ENCODE results near the gene RIN3. TPM values are rescaled to one million over a fixed set of nuclear protein-coding genes. Genes with fewer than 3 reads are reported as not detected.

Gene RIN3
- total RNA-seq, 1 donor from 2014 or later, result 0.76 TPM

DNA sequence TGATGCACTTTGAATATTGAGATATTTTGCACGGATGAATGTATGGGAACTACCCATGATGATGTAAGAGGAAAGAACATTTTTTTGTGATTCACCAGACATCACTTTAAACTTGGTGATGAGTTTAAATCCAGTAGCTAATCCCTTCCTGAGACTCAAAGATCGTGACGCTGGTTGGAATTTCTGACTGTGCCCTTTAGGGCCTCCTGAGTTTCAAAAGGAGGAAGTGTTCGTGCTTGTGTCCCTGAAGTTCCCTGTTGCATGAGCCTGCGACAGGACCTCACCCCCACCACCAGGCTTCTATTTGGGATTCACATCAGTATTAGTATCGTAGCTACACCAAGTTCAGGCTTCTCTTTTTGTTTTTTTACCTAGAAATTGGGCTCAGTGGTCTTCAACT is 18.6 kb upstream of the RIN3 start:
- Mint-ChIP-seq H3K27ac (ENCODE audit: unreplicated experiment) (no peak overlapping the region), H3K4me3 (ENCODE audit: unreplicated experiment) (no peak overlapping the region), H3K4me1 (ENCODE audit: low read depth, unreplicated experiment) (peaks cover 8% of the 10 kb centered on the region), H3K9me3 (ENCODE audit: unreplicated experiment) (no peaks in the 10 kb centered on the region), H3K36me3 (ENCODE audit: unreplicated experiment) (no peaks in the 10 kb centered on the region), H3K27me3 (ENCODE audit: unreplicated experiment) (no peaks in the 10 kb centered on the region)
- TF ChIP-seq, protein P1, sequence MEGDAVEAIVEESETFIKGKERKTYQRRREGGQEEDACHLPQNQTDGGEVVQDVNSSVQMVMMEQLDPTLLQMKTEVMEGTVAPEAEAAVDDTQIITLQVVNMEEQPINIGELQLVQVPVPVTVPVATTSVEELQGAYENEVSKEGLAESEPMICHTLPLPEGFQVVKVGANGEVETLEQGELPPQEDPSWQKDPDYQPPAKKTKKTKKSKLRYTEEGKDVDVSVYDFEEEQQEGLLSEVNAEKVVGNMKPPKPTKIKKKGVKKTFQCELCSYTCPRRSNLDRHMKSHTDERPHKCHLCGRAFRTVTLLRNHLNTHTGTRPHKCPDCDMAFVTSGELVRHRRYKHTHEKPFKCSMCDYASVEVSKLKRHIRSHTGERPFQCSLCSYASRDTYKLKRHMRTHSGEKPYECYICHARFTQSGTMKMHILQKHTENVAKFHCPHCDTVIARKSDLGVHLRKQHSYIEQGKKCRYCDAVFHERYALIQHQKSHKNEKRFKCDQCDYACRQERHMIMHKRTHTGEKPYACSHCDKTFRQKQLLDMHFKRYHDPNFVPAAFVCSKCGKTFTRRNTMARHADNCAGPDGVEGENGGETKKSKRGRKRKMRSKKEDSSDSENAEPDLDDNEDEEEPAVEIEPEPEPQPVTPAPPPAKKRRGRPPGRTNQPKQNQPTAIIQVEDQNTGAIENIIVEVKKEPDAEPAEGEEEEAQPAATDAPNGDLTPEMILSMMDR (IDR thresholded peaks at IDR 0.05; ENCODE audit: partially characterized antibody, unreplicated experiment), result no peak
- no peak for DNase-seq

DNA sequence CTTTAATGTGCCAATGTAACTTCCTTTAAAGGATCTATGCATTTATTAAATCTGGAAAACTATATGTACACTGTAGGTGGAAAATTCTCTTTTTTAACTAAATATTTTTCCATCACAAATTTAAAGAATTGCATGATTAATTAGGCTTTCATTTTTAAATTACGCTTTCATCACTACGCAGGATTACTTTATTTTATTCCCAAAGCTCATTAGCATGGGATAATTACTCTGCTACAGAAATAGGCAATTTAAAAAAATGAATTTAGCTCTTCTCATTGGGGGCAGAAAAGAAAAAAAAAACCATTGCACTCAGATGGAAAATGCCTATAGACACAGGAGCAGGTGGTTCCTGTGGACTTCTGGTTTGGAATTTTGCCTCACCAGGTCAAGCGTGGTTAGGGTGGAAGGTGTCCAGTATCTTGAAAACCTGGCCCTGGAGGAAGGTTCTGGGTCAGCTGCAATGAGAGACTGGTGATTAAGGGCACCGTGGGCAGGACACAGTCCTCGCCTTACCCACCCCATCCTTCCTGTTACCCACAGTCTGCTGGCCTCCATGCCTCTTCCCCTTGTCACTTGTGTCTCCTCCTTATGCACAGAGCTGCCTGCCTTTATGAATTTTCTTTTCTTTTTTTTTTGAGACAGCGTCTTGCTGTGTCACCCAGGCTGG is 17.3 kb upstream of the RIN3 start:
- H3K4me3 Mint-ChIP-seq (ENCODE audit: unreplicated experiment), result no peak overlapping the region
- no peaks in the 10 kb centered on the region for H3K36me3 Mint-ChIP-seq (ENCODE audit: unreplicated experiment)
- no peak overlapping the region for H3K27ac Mint-ChIP-seq (ENCODE audit: unreplicated experiment)
- H3K27me3 Mint-ChIP-seq (ENCODE audit: unreplicated experiment), result no peaks in the 10 kb centered on the region
- DNase-seq, result no peak
- peaks cover 13% of the 10 kb centered on the region for H3K4me1 Mint-ChIP-seq (ENCODE audit: low read depth, unreplicated experiment)
- TF ChIP-seq, protein P1 (IDR thresholded peaks at IDR 0.05; ENCODE audit: partially characterized antibody, unreplicated experiment), result no peak
- H3K9me3 Mint-ChIP-seq (ENCODE audit: unreplicated experiment), result no peaks in the 10 kb centered on the region

DNA sequence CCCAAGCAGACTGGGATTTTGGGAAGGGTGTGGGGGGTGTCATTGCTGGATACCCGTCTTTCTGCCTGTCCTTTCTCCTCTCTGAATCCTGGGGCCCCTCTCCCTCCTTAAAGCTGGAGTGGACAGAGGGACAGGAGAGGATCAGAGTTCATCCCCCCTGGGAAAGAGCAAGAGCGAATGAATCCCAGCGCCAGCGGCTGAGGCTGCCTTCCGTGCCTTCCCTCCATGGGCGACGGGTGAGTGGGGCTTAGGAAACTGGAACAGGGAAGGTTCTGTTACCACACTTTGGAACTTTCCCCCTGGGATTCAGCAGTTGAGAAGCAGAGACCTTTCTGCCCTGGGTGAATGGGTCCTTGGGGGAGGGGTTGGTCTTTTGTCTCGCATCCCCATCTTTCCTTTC is 16.2 kb upstream of the RIN3 start:
- TF ChIP-seq, protein P1 (IDR thresholded peaks at IDR 0.05; ENCODE audit: partially characterized antibody, unreplicated experiment), result no peak
- no peak for DNase-seq
- Mint-ChIP-seq H3K4me3 (ENCODE audit: unreplicated experiment) (no peak overlapping the region), H3K27ac (ENCODE audit: unreplicated experiment) (no peak overlapping the region), H3K4me1 (ENCODE audit: low read depth, unreplicated experiment) (peaks cover 13% of the 10 kb centered on the region), H3K27me3 (ENCODE audit: unreplicated experiment) (no peaks in the 10 kb centered on the region), H3K9me3 (ENCODE audit: unreplicated experiment) (no peaks in the 10 kb centered on the region), H3K36me3 (ENCODE audit: unreplicated experiment) (no peaks in the 10 kb centered on the region)

DNA sequence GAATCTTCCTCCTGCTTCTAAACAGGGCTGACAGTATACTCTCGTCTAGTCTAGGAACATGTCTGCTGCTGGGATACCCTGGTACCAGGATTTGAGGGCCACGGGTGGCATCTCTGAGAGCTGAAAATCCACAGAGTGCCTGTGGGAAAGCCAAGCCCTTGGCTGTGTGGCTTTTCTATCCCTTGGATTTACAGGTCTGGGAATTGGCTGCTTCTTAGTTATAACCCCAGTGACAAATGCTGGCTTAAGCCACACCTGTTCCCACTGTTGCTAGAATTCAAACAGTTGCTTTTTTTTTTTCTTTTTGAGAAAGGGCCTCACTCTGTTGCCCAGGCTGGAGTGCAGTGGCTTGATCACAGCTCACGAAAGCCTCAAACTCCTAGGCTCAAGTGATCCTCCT is 14.3 kb upstream of the RIN3 start:
- Mint-ChIP-seq H3K27ac (ENCODE audit: unreplicated experiment) (no peak overlapping the region), H3K4me1 (ENCODE audit: low read depth, unreplicated experiment) (peaks cover 13% of the 10 kb centered on the region), H3K36me3 (ENCODE audit: unreplicated experiment) (no peaks in the 10 kb centered on the region), H3K4me3 (ENCODE audit: unreplicated experiment) (no peak overlapping the region), H3K9me3 (ENCODE audit: unreplicated experiment) (no peaks in the 10 kb centered on the region), H3K27me3 (ENCODE audit: unreplicated experiment) (peaks cover 2% of the 10 kb centered on the region)
- TF ChIP-seq, protein P1 (IDR thresholded peaks at IDR 0.05; ENCODE audit: partially characterized antibody, unreplicated experiment), result no peak
- no peak for DNase-seq

DNA sequence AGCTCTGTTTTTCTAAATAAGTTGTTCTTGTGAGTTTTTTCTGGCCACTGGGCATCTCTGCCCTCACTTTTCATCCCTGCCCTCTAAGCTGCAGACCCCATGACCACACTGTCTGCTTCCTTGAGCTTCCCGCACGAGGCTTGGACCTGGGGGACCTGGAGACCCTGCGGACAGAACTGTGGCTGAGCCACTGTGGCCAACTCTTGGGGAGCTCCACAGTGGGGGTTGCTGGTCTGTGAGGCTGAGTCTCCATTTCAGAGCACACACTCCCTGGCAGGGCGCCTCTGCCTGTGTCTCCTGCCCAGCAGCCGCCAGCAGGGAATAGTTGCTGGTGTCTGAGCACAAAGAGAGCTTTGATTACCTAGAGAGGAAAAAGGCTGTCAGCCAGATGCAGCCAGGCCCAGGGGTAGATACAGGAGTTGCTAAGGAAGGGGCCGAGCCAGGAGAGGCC is 13.1 kb upstream of the RIN3 start:
- Mint-ChIP-seq H3K36me3 (ENCODE audit: unreplicated experiment) (no peaks in the 10 kb centered on the region), H3K4me3 (ENCODE audit: unreplicated experiment) (no peak overlapping the region), H3K27ac (ENCODE audit: unreplicated experiment) (no peak overlapping the region), H3K9me3 (ENCODE audit: unreplicated experiment) (no peaks in the 10 kb centered on the region), H3K27me3 (ENCODE audit: unreplicated experiment) (peaks cover 2% of the 10 kb centered on the region), H3K4me1 (ENCODE audit: low read depth, unreplicated experiment) (peaks cover 13% of the 10 kb centered on the region)
- no peak for DNase-seq
- TF ChIP-seq, protein P1 (IDR thresholded peaks at IDR 0.05; ENCODE audit: partially characterized antibody, unreplicated experiment), result no peak
